T-helper 17 cell (primary cell): ENCODE measurements around the gene SYT2. TPM values are rescaled to one million over a fixed set of nuclear protein-coding genes. Genes with fewer than 3 reads are reported as not detected.
A peak's percentile ranks its signal among the peaks of the same experiment; 100 is the strongest.

Experiments used
- ATAC-seq: fragments of 150-1000 bp; cut with Tn5 transposase; 2 replicates; pipeline ENCODE4 v1.10.0; 2021; ENCODE audit warnings: mild to moderate bottlenecking, moderate library complexity
- DNase-seq, 3 donors: peaks; one replicate each; pipeline versions ENCODE4 v3.0.0 to v3.0.0-alpha.2; 2020 to 2021
- H3K9me3 ChIP-seq: one replicate; pipeline ENCODE4 v1.7.0; 2013; ENCODE audit warnings: low read length, mild to moderate bottlenecking; ENCODE audit not compliant: control insufficient read depth, poor library complexity, severe bottlenecking
- H3K27ac Mint-ChIP-seq: one replicate; pipeline ENCODE4 v1.8.0; 2022; ENCODE audit warnings: mild to moderate bottlenecking, moderate library complexity, mixed read lengths
- H3K27me3 Mint-ChIP-seq: one replicate; pipeline ENCODE4 v1.8.0; 2022; ENCODE audit warnings: mixed read lengths
- H3K36me3 Mint-ChIP-seq: one replicate; pipeline ENCODE4 v1.8.0; 2022; ENCODE audit warnings: low read depth, mixed read lengths
- H3K4me1 Mint-ChIP-seq: one replicate; pipeline ENCODE4 v1.8.0; 2022; ENCODE audit warnings: mild to moderate bottlenecking, mixed read lengths
- H3K4me3 Mint-ChIP-seq: one replicate; pipeline ENCODE4 v1.8.0; 2022; ENCODE audit warnings: mild to moderate bottlenecking, moderate library complexity, mixed read lengths
- total RNA-seq, 4 donors: library from RNA in 2 of 4; stranded (reverse) in 2 of 4; gene quantifications; one replicate each; pipeline ENCODE4 v1.2.3 and lab custom pipeline; 2022 to 2026

Gene SYT2
- total RNA-seq, 2 donors from 2014 or later = not detected

DNA sequence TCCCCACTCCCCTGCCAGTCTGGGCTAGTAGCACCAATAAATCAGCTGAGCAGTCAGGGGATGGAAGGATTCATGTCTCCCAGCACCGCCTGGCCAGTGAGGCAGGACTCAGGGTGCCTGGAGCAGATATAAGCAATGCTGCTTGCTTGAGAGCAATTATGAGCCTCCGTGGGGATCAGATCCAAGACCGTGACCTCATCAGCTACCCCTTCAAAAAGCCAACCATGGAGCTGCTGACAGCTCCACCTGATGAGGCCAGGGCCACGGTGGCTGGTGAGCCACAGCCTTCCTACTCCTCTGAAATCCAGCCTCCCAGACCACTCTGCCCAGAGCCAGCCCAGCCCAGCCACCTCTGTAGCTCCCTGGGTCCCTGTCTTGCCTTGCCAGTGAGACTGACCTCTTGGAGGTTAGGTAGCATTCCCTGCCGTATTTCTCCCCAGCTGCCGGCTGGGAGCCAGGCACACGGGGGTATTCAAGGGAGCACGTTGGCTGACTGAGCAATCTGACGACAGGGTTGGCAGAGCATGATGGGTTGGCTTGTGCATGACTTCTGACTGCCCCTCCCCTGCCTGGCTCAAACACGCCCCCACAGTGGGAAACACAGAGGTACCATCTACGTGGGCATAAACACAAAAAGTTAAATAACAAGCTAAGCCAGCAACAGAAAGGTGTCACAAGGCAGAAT is 28.4 kb downstream of the SYT2 start:
- Mint-ChIP-seq H3K4me3 (no peak overlapping the region), H3K27ac (no peak overlapping the region), H3K36me3 (peaks cover 9% of the 10 kb centered on the region), H3K4me1 (no peaks in the 10 kb centered on the region), H3K27me3 (peaks cover 38% of the 10 kb centered on the region)
- ATAC-seq (no peak), DNase-seq (no peak)
- no peaks in the 10 kb centered on the region for H3K9me3 ChIP-seq

DNA sequence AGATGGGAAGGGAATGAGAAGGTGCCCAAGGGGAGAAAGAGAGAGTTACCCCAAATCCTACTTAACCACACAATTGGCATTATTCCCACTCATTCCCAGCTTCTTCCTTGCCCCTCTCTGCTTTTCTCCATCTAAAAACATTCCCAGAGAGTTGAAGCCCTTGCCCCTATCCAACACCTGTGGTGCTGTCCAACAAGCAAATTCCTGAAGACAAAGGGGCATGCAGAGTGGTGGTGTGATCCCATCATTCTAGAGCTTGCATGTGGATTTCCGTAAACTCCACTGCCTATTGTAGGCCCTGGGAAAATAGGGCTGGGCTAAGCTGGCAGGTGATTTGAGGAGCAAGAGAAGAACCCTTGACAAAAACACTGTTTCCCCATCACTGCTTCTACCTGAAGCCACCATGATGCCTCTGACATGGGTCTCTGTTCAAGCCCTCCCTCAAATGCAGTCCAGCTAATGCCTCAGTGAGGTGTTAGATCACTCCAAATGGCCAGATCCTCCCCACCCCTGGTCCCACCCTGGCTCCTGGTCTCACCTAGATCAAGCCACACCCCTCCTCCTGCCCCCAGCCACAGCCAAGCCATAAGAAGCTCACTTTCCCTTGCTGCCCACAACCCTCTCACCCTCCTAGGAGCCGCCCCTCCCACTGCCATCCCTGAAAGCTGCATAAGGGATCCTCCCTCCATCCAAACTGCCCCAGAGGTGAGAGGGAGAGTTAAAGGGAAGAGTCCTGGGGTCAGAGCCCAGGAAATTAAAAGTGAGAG is 29.5 kb downstream of the SYT2 start:
- no peak overlapping the region for H3K27ac Mint-ChIP-seq
- no peaks in the 10 kb centered on the region for H3K9me3 ChIP-seq
- H3K36me3 Mint-ChIP-seq = peaks cover 9% of the 10 kb centered on the region
- ATAC-seq = no peak
- no peak for DNase-seq
- H3K4me3 Mint-ChIP-seq = no peak overlapping the region
- peaks cover 32% of the 10 kb centered on the region for H3K27me3 Mint-ChIP-seq
- no peaks in the 10 kb centered on the region for H3K4me1 Mint-ChIP-seq

DNA sequence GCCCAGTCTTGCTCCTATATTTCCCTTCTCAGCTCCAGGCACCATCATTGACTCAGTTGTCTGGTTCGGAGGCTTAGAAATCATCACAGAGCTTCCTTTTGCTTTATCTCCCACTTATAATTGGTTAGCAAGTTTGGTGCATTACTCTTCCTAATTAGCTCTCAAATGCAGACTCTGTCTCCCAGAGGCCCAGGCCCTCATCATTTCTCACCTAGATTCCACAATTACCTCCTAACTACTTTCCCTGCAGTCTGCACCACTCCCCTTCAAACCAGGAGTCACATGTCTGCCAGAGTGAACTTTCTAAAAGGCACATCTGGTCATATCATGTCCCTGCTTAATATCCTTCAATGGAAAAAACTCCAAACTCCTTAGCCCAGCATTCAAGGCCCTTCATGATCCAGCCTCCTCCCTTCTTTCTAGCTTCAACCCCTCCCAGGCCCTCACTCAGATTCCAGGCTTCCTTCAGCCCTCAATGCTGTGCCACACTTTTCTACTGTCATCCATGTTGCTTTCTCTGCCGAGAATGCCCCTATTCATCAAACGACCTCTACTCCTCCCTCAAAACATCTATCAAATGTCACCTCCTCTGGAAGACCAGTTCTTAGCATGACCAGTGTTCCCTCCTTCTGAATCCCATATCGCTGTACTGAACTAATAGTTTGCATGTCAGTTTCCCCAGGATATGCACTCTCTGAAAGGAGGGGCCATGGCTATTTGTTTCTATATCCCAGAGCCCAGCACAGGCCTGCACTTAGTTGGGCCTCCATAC is 30.7 kb downstream of the SYT2 start:
- no peak overlapping the region for H3K4me3 Mint-ChIP-seq
- peaks cover 9% of the 10 kb centered on the region for H3K36me3 Mint-ChIP-seq
- DNase-seq = no peak
- H3K27ac Mint-ChIP-seq = no peak overlapping the region
- H3K9me3 ChIP-seq = no peaks in the 10 kb centered on the region
- H3K4me1 Mint-ChIP-seq = no peaks in the 10 kb centered on the region
- peaks cover 26% of the 10 kb centered on the region for H3K27me3 Mint-ChIP-seq
- no peak for ATAC-seq

DNA sequence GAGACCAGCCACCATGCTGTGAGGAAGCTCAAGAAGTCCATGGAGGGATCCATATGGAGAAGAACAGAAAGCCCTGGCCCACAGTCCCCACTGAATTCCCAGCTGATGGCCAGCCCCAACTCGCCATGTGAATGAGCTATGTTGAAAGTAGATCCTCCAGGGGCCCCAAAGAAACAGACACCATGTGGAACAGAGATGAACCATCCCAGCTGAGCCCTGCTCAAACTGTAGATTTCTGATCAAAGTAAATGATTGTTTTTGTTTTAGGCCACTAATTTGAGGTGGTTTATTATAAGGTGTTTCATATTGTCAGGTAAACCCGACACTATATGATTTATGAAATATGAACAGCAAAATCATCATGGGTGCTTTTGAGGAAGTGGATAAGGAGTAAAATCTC is 32.8 kb downstream of the SYT2 start:
- Mint-ChIP-seq H3K27ac (no peak overlapping the region), H3K4me1 (no peaks in the 10 kb centered on the region), H3K27me3 (peaks cover 12% of the 10 kb centered on the region), H3K36me3 (peaks cover 9% of the 10 kb centered on the region), H3K4me3 (no peak overlapping the region)
- no peaks in the 10 kb centered on the region for H3K9me3 ChIP-seq
- DNase-seq (no peak), ATAC-seq (no peak)

DNA sequence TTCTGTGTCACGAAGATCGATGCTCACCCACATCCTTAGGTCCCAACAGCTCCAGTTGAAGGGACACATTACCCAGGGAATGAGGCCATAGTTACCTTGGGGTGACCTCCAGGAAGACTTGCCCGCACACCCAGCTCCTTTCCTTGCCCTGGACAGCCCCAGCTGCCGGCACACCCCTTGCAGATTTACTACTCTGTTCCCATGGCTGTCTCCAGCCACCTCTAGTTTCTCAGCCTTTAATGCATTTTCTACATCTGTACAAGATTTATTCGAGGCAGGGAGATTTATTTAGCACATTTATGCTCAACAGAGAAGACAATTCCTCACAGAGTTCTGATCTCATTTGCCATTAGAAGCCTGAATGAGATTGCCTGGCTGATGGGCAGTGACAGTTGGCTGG is 36.7 kb downstream of the SYT2 start:
- Mint-ChIP-seq H3K4me1 (no peaks in the 10 kb centered on the region), H3K4me3 (peak overlapping the region; percentile 15), H3K36me3 (peaks cover 3% of the 10 kb centered on the region), H3K27ac (no peak overlapping the region), H3K27me3 (peaks cover 11% of the 10 kb centered on the region)
- H3K9me3 ChIP-seq = no peaks in the 10 kb centered on the region
- ATAC-seq = no peak
- DNase-seq = no peak

DNA sequence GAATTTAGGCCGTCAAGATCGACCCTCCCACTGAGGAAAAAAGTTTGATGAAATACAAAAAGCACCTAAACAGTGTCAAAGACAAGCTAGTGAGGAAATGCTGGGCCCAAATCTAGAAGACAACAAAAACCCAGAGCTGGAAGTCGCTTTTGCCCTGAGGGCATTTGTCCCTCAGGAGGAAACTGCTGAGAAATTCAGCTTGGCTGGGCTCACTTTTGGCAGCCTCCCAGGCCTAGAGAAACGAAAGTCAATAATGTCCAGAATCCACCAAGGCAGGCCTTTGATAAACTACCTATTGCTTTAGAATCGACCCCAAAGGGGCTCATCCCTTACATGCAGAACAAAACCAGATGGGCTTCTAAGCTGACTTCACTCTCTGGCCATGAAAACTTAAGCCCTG is 38.9 kb downstream of the SYT2 start:
- H3K9me3 ChIP-seq = no peaks in the 10 kb centered on the region
- ATAC-seq (no peak), DNase-seq (no peak)
- no peak overlapping the region for H3K27ac Mint-ChIP-seq
- peaks cover 11% of the 10 kb centered on the region for H3K27me3 Mint-ChIP-seq
- no peak overlapping the region for H3K4me3 Mint-ChIP-seq
- no peaks in the 10 kb centered on the region for H3K36me3 Mint-ChIP-seq
- no peaks in the 10 kb centered on the region for H3K4me1 Mint-ChIP-seq

DNA sequence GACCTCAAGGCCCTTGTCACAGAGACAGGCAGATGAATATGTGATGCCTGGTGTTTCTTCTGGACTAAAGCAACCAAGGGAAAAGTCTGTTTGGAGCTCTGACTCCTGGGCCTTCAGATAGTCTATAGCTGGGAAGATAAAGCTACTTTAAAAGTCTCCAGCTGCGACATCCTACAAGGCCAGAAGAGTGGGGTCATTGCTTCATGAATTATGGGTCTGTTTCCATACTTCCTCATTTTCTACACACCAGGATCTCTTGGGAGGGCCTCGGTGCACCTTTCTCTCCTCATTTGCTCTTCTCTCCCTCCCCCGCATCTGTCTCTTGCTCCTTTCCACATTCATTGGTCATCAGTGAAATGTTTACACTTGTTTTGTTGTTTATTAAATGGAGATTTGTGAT is 44.8 kb downstream of the SYT2 start:
- DNase-seq (no peak), ATAC-seq (no peak)
- Mint-ChIP-seq H3K27me3 (peaks cover 47% of the 10 kb centered on the region), H3K36me3 (no peaks in the 10 kb centered on the region), H3K4me1 (no peaks in the 10 kb centered on the region), H3K27ac (no peak overlapping the region), H3K4me3 (no peak overlapping the region)
- H3K9me3 ChIP-seq = no peaks in the 10 kb centered on the region

DNA sequence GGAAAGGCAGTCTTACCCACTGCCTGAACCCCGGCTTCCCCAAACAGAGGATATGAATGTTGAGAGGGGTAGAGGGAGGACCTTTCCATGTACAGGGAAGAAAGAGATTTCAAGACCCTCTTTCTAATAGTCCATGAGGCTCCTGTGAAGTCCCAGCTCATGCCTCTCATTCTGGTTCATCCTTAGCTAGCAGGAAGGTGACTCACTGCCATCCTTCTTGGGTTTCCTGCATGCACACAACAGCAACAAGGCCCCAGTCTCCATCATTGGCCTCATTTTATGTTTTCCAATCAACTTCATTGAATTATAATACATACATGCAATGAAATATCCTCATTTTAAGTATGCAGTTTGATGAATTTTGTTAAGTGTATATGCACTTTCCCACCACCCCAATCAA is 46.2 kb downstream of the SYT2 start:
- ATAC-seq = no peak

DNA sequence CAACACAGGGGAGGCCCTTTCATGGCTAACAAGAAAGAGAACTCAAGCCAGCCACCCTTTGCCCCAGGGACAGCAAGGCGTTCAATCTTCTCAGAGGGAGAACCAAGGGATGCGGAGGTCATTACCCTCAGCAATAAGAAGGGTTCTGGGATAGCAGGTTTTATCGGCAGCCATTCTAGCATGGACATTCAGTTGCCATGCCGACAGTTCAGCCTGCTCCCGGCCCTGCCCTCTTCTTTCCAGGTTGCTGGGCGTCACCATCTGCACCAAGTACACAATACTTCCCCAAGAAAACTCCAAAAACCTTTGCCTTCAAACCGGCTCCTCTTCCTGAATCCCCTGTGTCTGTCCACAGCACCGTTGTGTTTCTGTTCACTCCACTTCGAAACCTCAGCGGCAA is 47.1 kb downstream of the SYT2 start:
- DNase-seq (no peak), ATAC-seq (no peak)
- peaks cover 57% of the 10 kb centered on the region for H3K27me3 Mint-ChIP-seq
- H3K4me1 Mint-ChIP-seq = no peaks in the 10 kb centered on the region
- no peak overlapping the region for H3K27ac Mint-ChIP-seq
- no peaks in the 10 kb centered on the region for H3K9me3 ChIP-seq
- H3K4me3 Mint-ChIP-seq = no peak overlapping the region
- no peaks in the 10 kb centered on the region for H3K36me3 Mint-ChIP-seq

More for the DNA sequence above, 46.2 kb downstream of the SYT2 start:
- Mint-ChIP-seq H3K4me3 (no peak overlapping the region), H3K4me1 (no peaks in the 10 kb centered on the region), H3K27ac (no peak overlapping the region), H3K36me3 (no peaks in the 10 kb centered on the region), H3K27me3 (peaks cover 52% of the 10 kb centered on the region)
- no peak for DNase-seq
- H3K9me3 ChIP-seq = no peaks in the 10 kb centered on the region

DNA sequence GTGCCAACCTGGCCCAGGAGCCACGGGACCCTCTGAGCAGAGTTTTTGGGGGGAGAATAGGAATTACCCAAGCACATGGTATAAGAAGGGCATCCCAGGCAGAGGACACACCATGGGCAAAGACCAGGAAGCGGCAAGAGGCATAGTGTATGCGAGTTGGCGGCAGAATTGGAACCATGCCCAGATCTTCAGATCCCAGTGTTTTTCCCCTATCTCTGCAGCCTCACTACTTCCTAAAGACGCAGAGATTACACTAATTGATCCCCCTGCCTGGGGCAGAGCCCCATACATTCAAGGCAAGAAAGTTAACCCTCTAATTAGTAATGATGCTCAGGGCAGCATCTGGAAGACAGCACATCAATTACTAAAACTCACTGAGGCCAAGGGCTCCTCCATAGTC is 48.2 kb downstream of the SYT2 start:
- ATAC-seq = no peak
- no peaks in the 10 kb centered on the region for H3K9me3 ChIP-seq
- Mint-ChIP-seq H3K27ac (no peak overlapping the region), H3K27me3 (peaks cover 63% of the 10 kb centered on the region), H3K36me3 (no peaks in the 10 kb centered on the region), H3K4me1 (no peaks in the 10 kb centered on the region), H3K4me3 (no peak overlapping the region)
- DNase-seq = no peak

DNA sequence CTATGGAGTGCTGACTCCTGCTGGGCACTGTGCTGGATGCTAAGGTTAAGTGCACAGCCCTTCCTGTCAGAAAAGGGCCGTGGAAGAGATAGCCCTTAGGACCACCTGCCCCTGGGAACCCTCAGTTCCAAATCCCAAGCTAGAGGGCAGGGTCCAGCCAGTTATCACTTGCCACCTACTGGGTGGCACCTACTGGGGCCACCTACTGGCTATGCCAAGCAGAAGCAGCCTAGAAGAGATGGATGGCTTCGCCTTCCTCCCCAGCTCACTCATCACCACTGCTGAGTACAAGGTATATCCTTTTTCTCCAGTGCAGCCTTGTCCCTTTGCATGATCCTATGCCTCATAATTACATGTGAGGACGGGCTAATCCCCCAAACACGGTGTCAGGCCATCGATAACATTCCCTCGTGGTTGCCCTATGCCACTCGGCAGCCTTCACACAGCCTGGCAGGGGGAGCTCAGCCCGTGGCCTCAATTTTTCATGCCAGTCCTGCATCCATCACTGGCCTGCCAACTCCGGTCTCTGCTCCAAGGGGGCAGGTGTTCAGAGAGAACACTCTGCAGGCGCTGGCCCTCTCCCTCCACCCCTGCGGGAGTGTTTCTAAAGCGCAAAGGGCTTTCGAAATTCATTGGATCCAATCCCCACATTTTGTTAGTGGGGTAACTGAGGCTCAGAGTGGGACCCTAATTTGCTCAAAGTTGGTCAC is 49.0 kb downstream of the SYT2 start:
- Mint-ChIP-seq H3K4me3 (no peak overlapping the region), H3K4me1 (no peaks in the 10 kb centered on the region), H3K36me3 (no peaks in the 10 kb centered on the region), H3K27ac (no peak overlapping the region), H3K27me3 (peaks cover 69% of the 10 kb centered on the region)
- no peak for DNase-seq
- no peaks in the 10 kb centered on the region for H3K9me3 ChIP-seq
- ATAC-seq = no peak

DNA sequence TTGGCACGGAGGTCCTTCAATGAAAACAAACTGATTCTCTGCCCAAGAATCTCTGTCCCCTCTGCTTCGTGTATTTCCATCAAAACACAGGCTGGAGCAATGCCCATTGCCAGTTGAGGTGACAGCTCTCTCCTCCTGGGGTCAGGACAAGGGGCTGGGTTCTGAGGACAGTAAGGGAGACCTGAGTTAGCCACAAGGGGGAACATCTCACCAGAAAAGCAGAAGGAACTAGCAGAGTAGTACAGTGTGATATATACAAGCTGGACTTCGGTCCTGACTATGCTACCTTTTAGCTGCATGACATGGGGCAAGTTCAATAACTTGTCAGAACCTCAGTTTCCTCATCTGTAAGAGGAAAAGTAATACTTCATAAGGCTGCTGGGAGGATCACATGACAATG is 50.3 kb downstream of the SYT2 start:
- H3K27ac Mint-ChIP-seq = no peak overlapping the region
- no peak for ATAC-seq

DNA sequence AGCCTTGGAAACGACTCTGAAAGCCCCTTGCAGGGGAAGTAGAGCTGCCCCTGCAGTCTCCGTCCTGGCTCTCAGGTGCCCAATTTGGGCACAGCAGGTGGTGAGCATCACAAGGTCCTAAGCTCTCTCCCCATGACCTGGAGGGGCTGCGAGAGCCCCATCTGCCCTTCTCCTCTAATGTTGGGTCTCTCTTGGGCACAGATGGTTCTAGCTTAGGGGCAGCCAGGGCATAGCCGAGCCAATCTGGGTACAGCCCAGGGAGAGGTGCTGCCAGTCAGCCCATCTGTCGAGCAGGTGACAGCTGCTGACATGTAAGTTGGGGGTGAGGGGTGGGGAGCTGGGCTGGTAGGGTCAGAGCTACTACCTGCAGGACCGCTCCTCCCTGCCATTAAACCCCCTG is 50.7 kb downstream of the SYT2 start:
- H3K9me3 ChIP-seq = no peaks in the 10 kb centered on the region
- ATAC-seq = no peak
- peaks cover 74% of the 10 kb centered on the region for H3K27me3 Mint-ChIP-seq
- no peaks in the 10 kb centered on the region for H3K4me1 Mint-ChIP-seq
- no peak overlapping the region for H3K4me3 Mint-ChIP-seq
- no peak for DNase-seq
- H3K27ac Mint-ChIP-seq = no peak overlapping the region
- H3K36me3 Mint-ChIP-seq = peaks cover 2% of the 10 kb centered on the region

More for the DNA sequence above, 50.3 kb downstream of the SYT2 start:
- no peaks in the 10 kb centered on the region for H3K9me3 ChIP-seq
- Mint-ChIP-seq H3K4me1 (no peaks in the 10 kb centered on the region), H3K36me3 (no peaks in the 10 kb centered on the region), H3K27me3 (peaks cover 72% of the 10 kb centered on the region), H3K4me3 (no peak overlapping the region)
- DNase-seq = no peak
